Stomach (tissue), 9 donors: ENCODE results near the gene GSE1. TPM values are rescaled to one million over a fixed set of nuclear protein-coding genes. Genes with fewer than 3 reads are reported as not detected.

Experiments
- DNase-seq, 2 donors: peaks; one replicate each; pipeline versions ENCODE4 v3.0.0 to v3.0.0-alpha.2; 2013 to 2019
- H3K27ac ChIP-seq, 5 donors: fragments of 200-600 bp in 4 of 5; sonication (generic) in 4 of 5; one replicate each; pipeline ENCODE4 v1.5.1; 2013 to 2019; ENCODE audit warnings: mild to moderate bottlenecking in 1 of 5, moderate library complexity in 1 of 5
- H3K27me3 ChIP-seq, 3 donors: fragments of 200-600 bp; sonication (generic); one replicate each; pipeline ENCODE4 v1.5.1; 2017 to 2019; ENCODE audit warnings: mixed run types in 1 of 3
- H3K36me3 ChIP-seq, 4 donors: fragments of 200-600 bp; sonication (generic); 1 replicate in 3 of 4; 2 replicates in 1 of 4; pipeline ENCODE4 v1.5.1; 2016 to 2019
- H3K4me1 ChIP-seq, 4 donors: fragments of 200-600 bp; sonication (generic); one replicate each; pipeline ENCODE4 v1.5.1; 2016 to 2019
- H3K4me3 ChIP-seq, 4 donors: fragments of 200-600 bp; sonication (generic) in 3 of 4; one replicate each; pipeline ENCODE4 v1.5.1; 2016 to 2019; ENCODE audit warnings: mild to moderate bottlenecking in 1 of 4
- H3K9me3 ChIP-seq, 4 donors: fragments of 200-600 bp; sonication (generic); one replicate each; pipeline ENCODE4 v1.5.1; 2016 to 2019
- EP300 ChIP-seq: sonication (generic); formaldehyde crosslinking; IDR thresholded peaks from one replicate; pipeline ENCODE4 v1.6.1; 2017; ENCODE audit warnings: antibody characterized with exemption
- POLR2A ChIP-seq, 4 donors: fragments of 450-650 bp; IDR thresholded peaks; one replicate each; pipeline ENCODE4 v1.6.1; 2016; ENCODE audit warnings: antibody characterized with exemption in 4 of 4, control low read depth in 2 of 4, mild to moderate bottlenecking in 1 of 4, moderate library complexity in 1 of 4
- POLR2AphosphoS5 ChIP-seq, 3 donors: sonication (generic); formaldehyde crosslinking; IDR thresholded peaks; one replicate each; pipeline ENCODE4 v1.6.1; 2016; ENCODE audit warnings: antibody characterized with exemption in 3 of 3
- WGBS, 5 donors: extraction: QIAGEN DNeasy Blood & Tissue Kit in 3 of 5; methylation state at CpG; one replicate each; pipeline versions ENCODE4 v1.1.5 to v1.1.7; 2013 to 2018; 5-methylcytosine and 5-hydroxymethylcytosine counted together
- intact Hi-C: fragments of 100-400 bp; cut with DNase I; formaldehyde crosslinking; loops from one replicate; pipeline ENCODE4 v1.15.1; 2023; ENCODE audit warnings: low total_unique reads
- polyA plus RNA-seq, 3 donors: library from polyadenylated mRNA; stranded (reverse); fragments of 200-250 nt; gene quantifications; one replicate each; pipeline ENCODE4 v1.2.3, GENCODE V29; 2013
- total RNA-seq, 5 donors: library from RNA; depleted of rRNA; stranded (reverse); fragments of >200 nt; gene quantifications; one replicate each; pipeline versions ENCODE4 v1.1.0 to v1.2.3, GENCODE V29; 2014 to 2016
- TF ChIP-seq, protein P1 (sequence below), 7 experiments: fragments of 450-650 bp in 4 of 7; fragments of 200-600 bp in 3 of 7; sonication (generic) in 3 of 7; IDR thresholded peaks; one replicate each; pipeline ENCODE4 v1.5.1; 2016 to 2019; ENCODE audit warnings: antibody characterized with exemption in 7 of 7, control low read depth in 2 of 7, mild to moderate bottlenecking in 1 of 7
- donor health status: healthy with polysubstance abuse.
- donor health status: Bipolar disorder and iron deficiency.
- donor health status: healthy.

Gene GSE1
- total and polyA plus RNA-seq, 8 donors: 11.8 to 294 (median 93.0) TPM

DNA sequence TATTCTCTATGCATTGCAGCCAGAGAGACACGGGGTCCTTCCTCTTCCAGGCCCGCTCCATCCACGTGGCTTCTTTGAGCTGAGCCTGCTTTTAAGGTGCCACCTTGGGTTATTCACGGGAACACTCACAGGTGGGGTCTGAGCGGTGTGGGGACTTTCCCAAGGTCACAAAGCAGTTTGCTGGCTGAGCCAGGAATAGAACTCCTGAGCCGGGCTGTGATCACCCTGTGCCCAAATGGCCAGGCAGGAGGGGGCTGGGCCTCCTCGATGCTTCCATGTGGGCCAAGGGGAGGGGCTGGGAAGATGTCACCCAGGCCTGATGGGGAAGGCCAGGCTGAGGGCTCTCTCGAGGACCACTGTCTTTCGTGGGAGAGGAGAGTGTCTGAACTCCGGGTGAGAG, 13.0 kb upstream of the GSE1 start:
- 60 to 72% (median 68%) methylated on average over 8 to 10 of the region's 10 CpGs for WGBS, 5 donors
- no peaks in the 10 kb centered on the region for H3K9me3 ChIP-seq
- H3K27ac ChIP-seq: peak overlapping the region in 1 of 5 donors; percentile 12
- no peaks in the 10 kb centered on the region for H3K27me3 ChIP-seq
- peaks cover 0 to 5% (median 3%) of the 10 kb centered on the region in 4 donors for H3K36me3 ChIP-seq
- DNase-seq: no peak
- TF ChIP-seq EP300 (no peak), POLR2AphosphoS5 (IDR thresholded peaks at IDR 0.05) (no peak), POLR2A (IDR thresholded peaks at IDR 0.05) (no peak)
- TF ChIP-seq, protein P1, sequence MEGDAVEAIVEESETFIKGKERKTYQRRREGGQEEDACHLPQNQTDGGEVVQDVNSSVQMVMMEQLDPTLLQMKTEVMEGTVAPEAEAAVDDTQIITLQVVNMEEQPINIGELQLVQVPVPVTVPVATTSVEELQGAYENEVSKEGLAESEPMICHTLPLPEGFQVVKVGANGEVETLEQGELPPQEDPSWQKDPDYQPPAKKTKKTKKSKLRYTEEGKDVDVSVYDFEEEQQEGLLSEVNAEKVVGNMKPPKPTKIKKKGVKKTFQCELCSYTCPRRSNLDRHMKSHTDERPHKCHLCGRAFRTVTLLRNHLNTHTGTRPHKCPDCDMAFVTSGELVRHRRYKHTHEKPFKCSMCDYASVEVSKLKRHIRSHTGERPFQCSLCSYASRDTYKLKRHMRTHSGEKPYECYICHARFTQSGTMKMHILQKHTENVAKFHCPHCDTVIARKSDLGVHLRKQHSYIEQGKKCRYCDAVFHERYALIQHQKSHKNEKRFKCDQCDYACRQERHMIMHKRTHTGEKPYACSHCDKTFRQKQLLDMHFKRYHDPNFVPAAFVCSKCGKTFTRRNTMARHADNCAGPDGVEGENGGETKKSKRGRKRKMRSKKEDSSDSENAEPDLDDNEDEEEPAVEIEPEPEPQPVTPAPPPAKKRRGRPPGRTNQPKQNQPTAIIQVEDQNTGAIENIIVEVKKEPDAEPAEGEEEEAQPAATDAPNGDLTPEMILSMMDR (IDR thresholded peaks at IDR 0.05): no peak
- H3K4me1 ChIP-seq: peaks cover 13 to 42% (median 31%) of the 10 kb centered on the region in 4 donors
- H3K4me3 ChIP-seq: no peak overlapping the region
- intact Hi-C loops: no loop called here

DNA sequence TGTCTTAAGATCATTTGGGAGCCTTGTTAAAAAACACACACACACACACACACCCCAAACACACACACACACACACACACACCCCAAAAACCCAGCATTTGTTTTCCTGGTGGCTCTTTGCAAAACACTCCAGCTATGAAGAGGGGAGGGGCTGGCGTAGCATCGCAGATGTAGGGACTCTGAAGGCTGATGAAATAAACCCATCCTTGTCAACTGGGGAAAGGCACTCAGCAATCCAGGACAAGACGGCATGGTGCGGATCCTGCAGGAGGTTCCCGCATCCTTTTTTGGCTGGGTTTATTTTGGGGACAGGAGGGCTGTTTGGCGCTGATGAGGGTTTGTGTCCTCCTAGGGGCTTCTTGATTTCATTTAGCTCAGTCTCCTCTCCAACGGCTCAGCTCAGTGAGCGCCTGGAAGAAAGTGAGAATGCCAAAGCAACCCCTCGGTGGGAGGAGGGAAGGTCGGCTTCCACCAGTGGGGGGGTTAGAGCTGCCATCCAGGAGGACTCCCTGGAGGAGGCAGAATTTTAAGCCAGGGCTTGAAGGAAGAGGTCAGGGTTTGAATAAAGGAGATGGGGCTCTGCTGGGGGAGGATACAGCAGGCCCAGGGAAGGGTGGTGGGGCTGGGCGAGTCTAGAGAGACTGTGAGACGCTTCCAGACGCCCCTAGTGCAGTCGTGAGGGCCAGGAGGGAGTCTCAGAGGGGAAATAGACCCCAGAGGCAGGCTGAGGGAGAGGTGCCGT, 12.4 kb upstream of the GSE1 start:
- Histone ChIP-seq H3K9me3 (no peaks in the 10 kb centered on the region), H3K27ac (peak overlapping the region in 1 of 5 donors; percentile 56), H3K27me3 (no peaks in the 10 kb centered on the region), H3K4me1 (peaks cover 19 to 49% (median 38%) of the 10 kb centered on the region in 4 donors), H3K4me3 (no peak overlapping the region), H3K36me3 (peaks cover 0 to 5% (median 3%) of the 10 kb centered on the region in 4 donors)
- no peak for DNase-seq
- 82 to 88% (median 84%) methylated on average over 14 to 15 of the region's 15 CpGs for WGBS, 5 donors
- TF ChIP-seq EP300 (no peak), POLR2A (IDR thresholded peaks at IDR 0.05) (no peak), POLR2AphosphoS5 (IDR thresholded peaks at IDR 0.05) (no peak)
- TF ChIP-seq, protein P1 (IDR thresholded peaks at IDR 0.05): no peak
- intact Hi-C loops: no loop called here

DNA sequence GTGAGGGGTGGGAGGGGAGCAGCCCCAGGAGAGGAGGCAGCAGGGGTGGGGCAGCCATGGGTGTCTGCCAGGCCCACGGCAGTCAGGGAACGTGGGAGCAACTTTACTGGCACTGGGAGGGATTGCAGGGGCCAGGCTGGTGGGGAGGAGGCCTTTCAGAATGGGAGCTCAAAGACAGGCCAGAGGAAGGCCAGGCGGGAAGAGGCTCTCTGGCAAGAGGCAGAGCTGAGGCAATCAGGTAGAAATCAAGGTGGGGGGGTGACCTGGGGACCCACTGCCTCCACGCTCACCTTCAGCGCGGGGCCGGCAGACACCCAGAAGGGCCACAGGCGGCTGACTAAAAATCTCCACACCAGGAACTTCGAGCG, 11.9 kb upstream of the GSE1 start:
- no peak for DNase-seq
- H3K4me1 ChIP-seq: peaks cover 25 to 54% (median 43%) of the 10 kb centered on the region in 4 donors
- intact Hi-C loops: no loop called here
- WGBS, 5 donors: 78 to 85% (median 80%) methylated on average over 10 of the region's 10 CpGs
- TF ChIP-seq POLR2AphosphoS5 (IDR thresholded peaks at IDR 0.05): no peak
- TF ChIP-seq, protein P1 (IDR thresholded peaks at IDR 0.05): no peak
- TF ChIP-seq EP300: no peak
- TF ChIP-seq POLR2A (IDR thresholded peaks at IDR 0.05): no peak
- no peaks in the 10 kb centered on the region for H3K9me3 ChIP-seq
- H3K27ac ChIP-seq: peak overlapping the region in 1 of 5 donors; percentile 56
- H3K36me3 ChIP-seq: peaks cover 0 to 2% (median under 1%) of the 10 kb centered on the region in 4 donors
- no peaks in the 10 kb centered on the region for H3K27me3 ChIP-seq
- H3K4me3 ChIP-seq: no peak overlapping the region

GRCh38 chr16:85601730-85602401, 11.3 kb upstream of the GSE1 start:
- WGBS, 5 donors: 59 to 80% (median 66%) methylated on average over 24 to 30 of the region's 30 CpGs
- H3K4me3 ChIP-seq: no peak overlapping the region
- no peaks in the 10 kb centered on the region for H3K36me3 ChIP-seq
- intact Hi-C loops: no loop called here
- TF ChIP-seq, protein P1 (IDR thresholded peaks at IDR 0.05): no peak
- no peak for TF ChIP-seq EP300
- TF ChIP-seq POLR2AphosphoS5 (IDR thresholded peaks at IDR 0.05): no peak
- no peak for TF ChIP-seq POLR2A (IDR thresholded peaks at IDR 0.05)
- no peaks in the 10 kb centered on the region for H3K27me3 ChIP-seq
- peaks cover 31 to 60% (median 49%) of the 10 kb centered on the region in 4 donors for H3K4me1 ChIP-seq
- peak overlapping the region; percentile 9 to 58 (median 52) for H3K27ac ChIP-seq
- DNase-seq: peak; percentile 48 to 71
- no peaks in the 10 kb centered on the region for H3K9me3 ChIP-seq
